H9 (cell line): ENCODE results near the gene OLA1. TPM values are rescaled to one million over a fixed set of nuclear protein-coding genes. Genes with fewer than 3 reads are reported as not detected.
A peak's percentile ranks its signal among the peaks of the same experiment; 100 is the strongest.

Experiments
- DNase-seq: peaks from one replicate; pipeline ENCODE4 v3.0.0-alpha.2; 2017
- H2AFZ ChIP-seq: one replicate; pipeline ENCODE4 v1.6.1; 2013; ENCODE audit warnings: mild to moderate bottlenecking, low read length, control low read depth, moderate library complexity
- H2AK5ac ChIP-seq: 2 replicates; pipeline ENCODE4 v1.6.1; 2013; ENCODE audit warnings: low read length, control low read depth, mixed read lengths; ENCODE audit not compliant: insufficient read length
- H2BK120ac ChIP-seq: one replicate; pipeline ENCODE4 v1.6.1; 2013; ENCODE audit warnings: low read depth, mild to moderate bottlenecking, low read length, control low read depth, inconsistent platforms; ENCODE audit not compliant: poor library complexity, severe bottlenecking
- H2BK12ac ChIP-seq: 2 replicates; pipeline ENCODE4 v1.6.1; 2013; ENCODE audit warnings: low read length, control low read depth, mixed read lengths, low read depth; ENCODE audit not compliant: insufficient read length
- H2BK15ac ChIP-seq: 2 replicates; pipeline ENCODE4 v1.6.1; 2013; ENCODE audit warnings: low read depth, low read length, control low read depth
- H2BK20ac ChIP-seq: one replicate; pipeline ENCODE4 v1.6.1; 2013; ENCODE audit warnings: low read depth, mild to moderate bottlenecking, low read length, control low read depth, inconsistent platforms; ENCODE audit not compliant: poor library complexity, severe bottlenecking
- H2BK5ac ChIP-seq: 2 replicates; pipeline ENCODE4 v1.6.1; 2013; ENCODE audit warnings: low read length, control low read depth, mixed read lengths; ENCODE audit not compliant: insufficient read length
- H3K14ac ChIP-seq: 2 replicates; pipeline ENCODE4 v1.6.1; 2013; ENCODE audit warnings: low read length, control low read depth; ENCODE audit not compliant: insufficient read depth
- H3K18ac ChIP-seq: 2 replicates; pipeline ENCODE4 v1.6.1; 2013; ENCODE audit warnings: low read depth, mild to moderate bottlenecking, mixed read lengths, low read length, control low read depth; ENCODE audit not compliant: insufficient read length
- H3K23ac ChIP-seq: 2 replicates; pipeline ENCODE4 v1.6.1; 2013; ENCODE audit warnings: low read length, control low read depth, mixed read lengths, low read depth; ENCODE audit not compliant: insufficient read length
- H3K23me2 ChIP-seq: 2 replicates; pipeline ENCODE4 v1.6.1; 2013; ENCODE audit warnings: low read depth, mild to moderate bottlenecking, mixed read lengths, low read length, control low read depth; ENCODE audit not compliant: insufficient read length, poor library complexity, severe bottlenecking
- H3K27ac ChIP-seq: 2 replicates; pipeline ENCODE4 v1.5.1; 2013; ENCODE audit warnings: low read length, control low read depth, mixed read lengths, low read depth; ENCODE audit not compliant: insufficient read length
- H3K27me3 ChIP-seq: 2 replicates; pipeline ENCODE4 v1.6.1; 2013; ENCODE audit warnings: low read length, control low read depth, inconsistent platforms; ENCODE audit not compliant: insufficient read depth
- H3K4ac ChIP-seq: 2 replicates; pipeline ENCODE4 v1.6.1; 2013; ENCODE audit warnings: low read depth, mild to moderate bottlenecking, control low read depth, inconsistent platforms, low read length, moderate library complexity
- H3K4me1 ChIP-seq: 2 replicates; pipeline ENCODE4 v1.6.1; 2013; ENCODE audit warnings: low read length, control low read depth, inconsistent platforms; ENCODE audit not compliant: insufficient read depth
- H3K4me2 ChIP-seq: 2 replicates; pipeline ENCODE4 v1.6.1; 2013; ENCODE audit warnings: low read length, control low read depth, mixed read lengths; ENCODE audit not compliant: insufficient read length, insufficient read depth
- H3K56ac ChIP-seq: 2 replicates; pipeline ENCODE4 v1.6.1; 2013; ENCODE audit warnings: low read depth, mild to moderate bottlenecking, mixed read lengths, low read length, control low read depth; ENCODE audit not compliant: insufficient read length
- H3K79me1 ChIP-seq: 2 replicates; pipeline ENCODE4 v1.6.1; 2013; ENCODE audit warnings: low read depth, mild to moderate bottlenecking, moderate library complexity, low read length, control low read depth, inconsistent platforms; ENCODE audit not compliant: insufficient read depth, poor library complexity, severe bottlenecking
- H3K79me2 ChIP-seq: 2 replicates; pipeline ENCODE4 v1.6.1; 2013; ENCODE audit warnings: low read length, control low read depth, inconsistent platforms; ENCODE audit not compliant: insufficient read depth
- H3K9ac ChIP-seq: 2 replicates; pipeline ENCODE4 v1.6.1; 2013; ENCODE audit warnings: low read length, control low read depth, mixed read lengths; ENCODE audit not compliant: insufficient read length; ENCODE audit errors: extremely low read depth
- H3K9me3 ChIP-seq: one replicate; pipeline ENCODE4 v1.6.1; 2013; ENCODE audit warnings: low read depth, low read length, inconsistent platforms; ENCODE audit not compliant: control insufficient read depth
- H3T11ph ChIP-seq: one replicate; pipeline ENCODE4 v1.6.1; 2013; ENCODE audit warnings: mild to moderate bottlenecking, low read length, control low read depth, inconsistent platforms
- H4K20me1 ChIP-seq: one replicate; pipeline ENCODE4 v1.6.1; 2013; ENCODE audit not compliant: control insufficient read depth, insufficient read length, insufficient read depth
- H4K5ac ChIP-seq: 2 replicates; pipeline ENCODE4 v1.6.1; 2013; ENCODE audit warnings: low read depth, mild to moderate bottlenecking, mixed read lengths, low read length, control low read depth; ENCODE audit not compliant: insufficient read length
- H4K8ac ChIP-seq: replicated peaks from 2 replicates; pipeline ENCODE4 v1.6.1; 2013; ENCODE audit warnings: low read length, control low read depth, mixed read lengths, low read depth; ENCODE audit not compliant: insufficient read length
- H4K91ac ChIP-seq: 2 replicates; pipeline ENCODE4 v1.6.1; 2013; ENCODE audit warnings: low read depth, mild to moderate bottlenecking, moderate library complexity, mixed read lengths, low read length, control low read depth; ENCODE audit not compliant: insufficient read length
- H3K27ac Mint-ChIP-seq, 3 experiments: 2 replicates in 2 of 3; 3 replicates in 1 of 3; pipeline ENCODE4 v1.8.0; 2020 to 2021; ENCODE audit warnings: mixed read lengths in 3 of 3, mild to moderate bottlenecking in 1 of 3, moderate library complexity in 1 of 3
- H3K27me3 Mint-ChIP-seq: 2 replicates; pipeline ENCODE4 v1.8.0; 2021; ENCODE audit warnings: low read depth, mild to moderate bottlenecking, moderate library complexity, mixed read lengths
- H3K36me3 Mint-ChIP-seq, 3 experiments: 2 replicates in 2 of 3; 3 replicates in 1 of 3; pipeline ENCODE4 v1.8.0; 2020 to 2021; ENCODE audit warnings: low read depth in 3 of 3, mixed read lengths in 3 of 3; ENCODE audit not compliant: insufficient read depth in 1 of 3
- H3K4me1 Mint-ChIP-seq, 2 experiments: 2 replicates each; pipeline ENCODE4 v1.8.0; 2020; ENCODE audit warnings: mixed read lengths in 2 of 2
- H3K4me3 Mint-ChIP-seq, 2 experiments: 2 replicates in 1 of 2; 3 replicates in 1 of 2; pipeline ENCODE4 v1.8.0; 2020 to 2021; ENCODE audit warnings: mild to moderate bottlenecking in 2 of 2, mixed read lengths in 2 of 2, moderate library complexity in 1 of 2
- H3K9me3 Mint-ChIP-seq, 2 experiments: 2 replicates in 1 of 2; 3 replicates in 1 of 2; pipeline ENCODE4 v1.8.0; 2020; ENCODE audit warnings: mild to moderate bottlenecking in 2 of 2, mixed read lengths in 2 of 2, moderate library complexity in 1 of 2
- CTCF ChIP-seq: fragments of 200-600 bp; sonication (generic); conservative IDR thresholded peaks from 3 replicates; pipeline ENCODE4 v1.8.0; 2021; ENCODE audit warnings: antibody characterized with exemption, mild to moderate bottlenecking
- WGBS: extraction: QIAGEN DNeasy Blood & Tissue Kit; methylation state at CpG from one replicate; pipeline ENCODE4 v1.1.7; 2013; ENCODE audit warnings: missing lambda C conversion rate, low lambda C conversion rate, mixed read lengths; ENCODE audit not compliant: insufficient read length; ENCODE audit errors: extremely low coverage; 5-methylcytosine and 5-hydroxymethylcytosine counted together
- total RNA-seq: library from RNA; stranded (reverse); gene quantifications from 2 replicates; pipeline ENCODE4 v1.2.1, GENCODE V29; 2021

The OLA1 gene
- total RNA-seq, 1 experiment from 2014 or later = 133 TPM

- TF ChIP-seq CTCF = no peak
- Histone ChIP-seq H3K9ac (peak overlapping the region; percentile 27), H4K8ac (no peak overlapping the region), H3K4me2 (peak overlapping the region; percentile 80), H3K79me2 (peaks cover 6% of the 10 kb centered on the region; the same call in 1 of the 2 replicates), H4K20me1 (no peaks in the 10 kb centered on the region), H3K14ac (peak overlapping the region; percentile 61; the same call in 1 of the 2 replicates), H2BK12ac (no peak overlapping the region), H3K18ac (no peak overlapping the region), H2BK20ac (no peak overlapping the region), H2AK5ac (no peak overlapping the region), H3K4ac (no peak overlapping the region), H3K9me3 (no peaks in the 10 kb centered on the region), H3K27ac (no peak overlapping the region), H2BK120ac (no peak overlapping the region), H3T11ph (no peak overlapping the region), H4K91ac (no peak overlapping the region), H2AFZ (no peak overlapping the region), H3K23ac (no peak overlapping the region), H3K23me2 (peaks cover 8% of the 10 kb centered on the region), H2BK15ac (no peak overlapping the region), H4K5ac (no peak overlapping the region), H3K56ac (no peak overlapping the region), H3K4me1 (no peaks in the 10 kb centered on the region), H2BK5ac (no peak overlapping the region), H3K27me3 (no peaks in the 10 kb centered on the region), H3K79me1 (peaks cover 2% of the 10 kb centered on the region)
- Mint-ChIP-seq H3K27me3 (peaks cover 16% of the 10 kb centered on the region), H3K4me1 (peaks cover 18 to 21% of the 10 kb centered on the region in 2 experiments), H3K4me3 (peak overlapping the region; percentile 80 to 92), H3K9me3 (no peaks in the 10 kb centered on the region; a peak in 2 of 5 replicates), H3K27ac (peak overlapping the region; percentile 2 to 48 (median 30); a peak in 4 of 7 replicates), H3K36me3 (peaks cover 9 to 25% (median 24%) of the 10 kb centered on the region in 3 experiments)
- no CpG with 5 or more reads among the region's 14 CpGs for WGBS
- peak; percentile 53 for DNase-seq
Measured at GRCh38 chr2:174247474-174248186, 702 bp downstream of the OLA1 start.
